HEK293 (cell line): Measurements from ENCODE around the gene TCERG1.

Experiments
- CTCF ChIA-PET: fragments of 350-600 bp; formaldehyde crosslinking; extraction: SDS; loops from one replicate; lab custom pipeline; 2021; ENCODE audit warnings: antibody characterized with exemption; lab: Yijun Ruan, JAX
- POLR2A ChIA-PET: fragments of 300-600 bp; formaldehyde crosslinking; extraction: SDS; loops from one replicate; lab custom pipeline; 2020; ENCODE audit warnings: antibody characterized with exemption, inconsistent platforms; lab: Yijun Ruan, JAX
- H3K27ac ChIP-seq: fragments of 200-500 bp; sonication (Bioruptor generic); 2 replicates; pipeline ENCODE4 v1.5.1; 2014; ENCODE audit warnings: low read depth, low read length, control low read depth, inconsistent platforms; ENCODE audit errors: extremely low read depth
- H3K36me3 ChIP-seq, 2 experiments: fragments of 200-500 bp in 1 of 2; sonication (Bioruptor generic) in 1 of 2; 1 replicate in 1 of 2; 2 replicates in 1 of 2; pipeline ENCODE4 v1.5.1; 2014 to 2017; ENCODE audit warnings: inconsistent platforms in 2 of 2, low read length in 2 of 2; ENCODE audit not compliant: control insufficient read depth in 2 of 2, insufficient read depth in 1 of 2
- H3K4me1 ChIP-seq: fragments of 200-500 bp; sonication (Bioruptor generic); 2 replicates; pipeline ENCODE4 v1.5.1; 2014; ENCODE audit warnings: mild to moderate bottlenecking, low read length, inconsistent platforms; ENCODE audit not compliant: control insufficient read depth, insufficient read depth
- H3K4me3 ChIP-seq: 2 replicates; pipeline ENCODE4 v1.5.1; 2011; ENCODE audit warnings: low read depth, mild to moderate bottlenecking, control low read depth, low read length, moderate library complexity
- H3K9me3 ChIP-seq: fragments of 200-500 bp; sonication (Bioruptor generic); 2 replicates; pipeline ENCODE4 v1.5.1; 2014; ENCODE audit warnings: low read depth, low read length, inconsistent platforms; ENCODE audit not compliant: control insufficient read depth, insufficient read depth
- GFI1B ChIP-seq: fragments of 450-650 bp; formaldehyde crosslinking; IDR thresholded peaks from 2 replicates; pipeline ENCODE4 v1.5.1; 2016; ENCODE audit warnings: missing biosample characterization, missing genetic modification characterization
- HIC1 ChIP-seq: fragments of 450-650 bp; formaldehyde crosslinking; IDR thresholded peaks from 2 replicates; pipeline ENCODE4 v1.5.1; 2016; ENCODE audit warnings: missing biosample characterization, missing genetic modification characterization
- HOXC10 ChIP-seq: sonication (generic); formaldehyde crosslinking; IDR thresholded peaks from 2 replicates; pipeline ENCODE4 v1.8.1; 2023; ENCODE audit warnings: mild to moderate bottlenecking, missing genetic modification reagents
- PRDM2 ChIP-seq: fragments of 450-650 bp; formaldehyde crosslinking; IDR thresholded peaks from 2 replicates; pipeline ENCODE4 v1.5.1; 2016; ENCODE audit warnings: missing biosample characterization, missing genetic modification characterization, borderline replicate concordance
- SP7 ChIP-seq: fragments of 450-650 bp; formaldehyde crosslinking; IDR thresholded peaks from 2 replicates; pipeline ENCODE4 v1.5.1; 2016; ENCODE audit warnings: missing biosample characterization, missing genetic modification characterization
- ZBTB1 ChIP-seq: fragments of 450-650 bp; formaldehyde crosslinking; IDR thresholded peaks from 2 replicates; pipeline ENCODE4 v1.5.1; 2016; ENCODE audit warnings: missing biosample characterization, missing genetic modification characterization
- ZBTB17 ChIP-seq: fragments of 450-650 bp; formaldehyde crosslinking; IDR thresholded peaks from 2 replicates; pipeline ENCODE4 v1.5.1; 2016; ENCODE audit warnings: missing biosample characterization, missing genetic modification characterization
- ZBTB48 ChIP-seq: fragments of 450-650 bp; formaldehyde crosslinking; IDR thresholded peaks from 2 replicates; pipeline ENCODE4 v1.5.1; 2016; ENCODE audit warnings: missing biosample characterization, missing genetic modification characterization
- ZFHX2 ChIP-seq: fragments of 450-650 bp; formaldehyde crosslinking; conservative IDR thresholded peaks from 2 replicates; pipeline ENCODE4 v1.5.1; 2016; ENCODE audit warnings: missing biosample characterization, missing genetic modification characterization
- ZFP69B ChIP-seq: fragments of 450-650 bp; formaldehyde crosslinking; IDR thresholded peaks from 2 replicates; pipeline ENCODE4 v1.5.1; 2016; ENCODE audit warnings: missing biosample characterization, missing genetic modification characterization
- ZNF140 ChIP-seq: fragments of 450-650 bp; formaldehyde crosslinking; IDR thresholded peaks from 2 replicates; pipeline ENCODE4 v1.5.1; 2016; ENCODE audit warnings: missing biosample characterization, missing genetic modification characterization
- ZNF146 ChIP-seq: fragments of 450-650 bp; formaldehyde crosslinking; IDR thresholded peaks from 2 replicates; pipeline ENCODE4 v1.5.1; 2016; ENCODE audit warnings: missing biosample characterization, missing genetic modification characterization
- ZNF155 ChIP-seq: fragments of 450-650 bp; formaldehyde crosslinking; IDR thresholded peaks from 2 replicates; pipeline ENCODE4 v1.5.1; 2016; ENCODE audit warnings: missing biosample characterization, missing genetic modification characterization
- ZNF16 ChIP-seq: fragments of 450-650 bp; formaldehyde crosslinking; IDR thresholded peaks from 2 replicates; pipeline ENCODE4 v1.5.1; 2016; ENCODE audit warnings: low read depth, missing biosample characterization, missing genetic modification characterization
- ZNF239 ChIP-seq: fragments of 450-650 bp; formaldehyde crosslinking; IDR thresholded peaks from 2 replicates; pipeline ENCODE4 v1.5.1; 2016; ENCODE audit warnings: missing biosample characterization, missing genetic modification characterization
- ZNF362 ChIP-seq: fragments of 450-650 bp; formaldehyde crosslinking; IDR thresholded peaks from 2 replicates; pipeline ENCODE4 v1.5.1; 2016; ENCODE audit warnings: missing biosample characterization, missing genetic modification characterization
- ZNF366 ChIP-seq: fragments of 450-650 bp; formaldehyde crosslinking; conservative IDR thresholded peaks from 2 replicates; pipeline ENCODE4 v1.5.1; 2016; ENCODE audit warnings: missing biosample characterization, missing genetic modification characterization
- ZNF426 ChIP-seq: fragments of 450-650 bp; formaldehyde crosslinking; IDR thresholded peaks from 2 replicates; pipeline ENCODE4 v1.5.1; 2017; ENCODE audit warnings: missing biosample characterization, missing genetic modification characterization, mild to moderate bottlenecking, inconsistent platforms, moderate library complexity
- ZNF792 ChIP-seq: fragments of 450-650 bp; formaldehyde crosslinking; IDR thresholded peaks from 2 replicates; pipeline ENCODE4 v1.5.1; 2016; ENCODE audit warnings: missing biosample characterization, missing genetic modification characterization
- ZNF830 ChIP-seq: fragments of 450-650 bp; IDR thresholded peaks from 2 replicates; pipeline ENCODE4 v1.5.0; 2018; ENCODE audit warnings: missing biosample characterization, missing genetic modification characterization, low read depth, mild to moderate bottlenecking, moderate library complexity

TCERG1 gene

GRCh38 chr5:146533882-146534281, 86.7 kb downstream of the TCERG1 start (continued):
- no peak for TF ChIP-seq PRDM2
- no peak for TF ChIP-seq ZNF140
- no peak for TF ChIP-seq HIC1 (tag by site-specific recombination)
- TF ChIP-seq ZNF792, result no peak
- TF ChIP-seq ZNF239 (tag by site-specific recombination), result no peak
- no peak for TF ChIP-seq ZNF366

GRCh38 chr5:146538432-146538831, 91.3 kb downstream of the TCERG1 start:
- H3K4me1 ChIP-seq, result no peaks in the 10 kb centered on the region
- POLR2A ChIA-PET, result no interaction called here
- CTCF ChIA-PET, result interaction anchor here (0.6 to 6.6 kb wide), 7 partner anchors 9 to 1040 kb away, joined by 3 to 115 read pairs (median 3); no protein-coding TSS in a partner anchor
- H3K27ac ChIP-seq, result no peak overlapping the region
- TF ChIP-seq ZFHX2 (no peak), ZFP69B (no peak), ZNF146 (no peak), SP7 (tag by site-specific recombination) (no peak), ZNF16 (no peak), GFI1B (tag by site-specific recombination) (no peak), ZBTB17 (tag by site-specific recombination) (no peak), ZBTB48 (tag by site-specific recombination) (no peak), HOXC10 (CRISPR knock-in tag) (no peak), ZNF830 (no peak)
- H3K36me3 ChIP-seq, result no peaks in the 10 kb centered on the region
- H3K9me3 ChIP-seq, result no peaks in the 10 kb centered on the region
- H3K4me3 ChIP-seq, result no peak overlapping the region

GRCh38 chr5:146539973-146540372, 92.8 kb downstream of the TCERG1 start:
- Histone ChIP-seq H3K4me1 (no peaks in the 10 kb centered on the region), H3K9me3 (no peaks in the 10 kb centered on the region), H3K4me3 (no peak overlapping the region), H3K36me3 (no peaks in the 10 kb centered on the region), H3K27ac (no peak overlapping the region)
- no peak for TF ChIP-seq ZNF426
- TF ChIP-seq ZBTB1 (tag by site-specific recombination), result no peak
- no peak for TF ChIP-seq ZNF362
- TF ChIP-seq ZNF155 (tag by site-specific recombination), result no peak
- ChIA-PET POLR2A (no interaction called here), CTCF (interaction anchor here (0.6 to 6.6 kb wide), 3 partner anchors 9 to 869 kb away, joined by 3 to 115 read pairs (median 5); no protein-coding TSS in a partner anchor)
